ENCODE measurements around the gene B4GALNT1.
"Not testable (repeated sequence)": the region's sequence is repeated elsewhere in the genome, so short reads cannot be mapped to it uniquely, and the experiment has no call there.

B4GALNT1 gene

DNA sequence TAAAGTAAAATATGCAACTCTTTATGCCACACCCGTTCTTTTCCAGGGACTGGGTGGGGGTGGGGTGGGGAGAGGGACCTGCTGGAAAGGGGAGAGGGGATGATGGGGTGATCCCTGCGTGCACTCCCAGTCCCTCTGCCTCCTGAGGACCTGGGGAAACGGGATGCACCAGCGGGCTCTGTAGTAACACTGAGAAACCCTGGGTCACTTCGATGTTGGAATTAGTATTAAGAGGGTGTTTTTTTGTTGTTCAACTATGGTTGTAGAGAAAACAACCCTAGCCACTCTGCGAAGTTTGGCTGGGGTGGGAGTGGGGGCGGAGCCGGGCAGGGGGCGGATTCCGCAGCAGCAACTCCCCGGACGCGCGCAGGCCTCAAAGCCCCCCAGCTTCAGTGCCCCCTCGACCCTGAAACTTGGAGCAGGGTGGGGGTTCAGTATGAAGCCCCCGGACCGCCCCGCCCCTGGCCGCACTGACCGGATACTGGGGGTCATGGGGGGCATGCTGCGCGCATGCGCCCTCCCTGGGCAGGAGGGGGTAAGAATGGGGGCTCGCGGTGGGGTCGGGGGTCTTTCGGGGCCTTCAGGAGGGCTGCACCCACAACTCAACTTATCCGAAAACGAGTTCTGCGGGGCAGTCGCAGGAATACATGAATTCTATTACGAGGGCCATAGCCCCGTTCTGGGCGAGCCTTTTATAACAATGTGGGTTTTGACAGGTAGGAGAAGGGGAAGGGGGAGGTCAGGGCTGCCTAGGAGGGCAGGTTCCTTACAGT is 23.0 kb downstream of the B4GALNT1 start:
- DNase-seq: no peak

DNA sequence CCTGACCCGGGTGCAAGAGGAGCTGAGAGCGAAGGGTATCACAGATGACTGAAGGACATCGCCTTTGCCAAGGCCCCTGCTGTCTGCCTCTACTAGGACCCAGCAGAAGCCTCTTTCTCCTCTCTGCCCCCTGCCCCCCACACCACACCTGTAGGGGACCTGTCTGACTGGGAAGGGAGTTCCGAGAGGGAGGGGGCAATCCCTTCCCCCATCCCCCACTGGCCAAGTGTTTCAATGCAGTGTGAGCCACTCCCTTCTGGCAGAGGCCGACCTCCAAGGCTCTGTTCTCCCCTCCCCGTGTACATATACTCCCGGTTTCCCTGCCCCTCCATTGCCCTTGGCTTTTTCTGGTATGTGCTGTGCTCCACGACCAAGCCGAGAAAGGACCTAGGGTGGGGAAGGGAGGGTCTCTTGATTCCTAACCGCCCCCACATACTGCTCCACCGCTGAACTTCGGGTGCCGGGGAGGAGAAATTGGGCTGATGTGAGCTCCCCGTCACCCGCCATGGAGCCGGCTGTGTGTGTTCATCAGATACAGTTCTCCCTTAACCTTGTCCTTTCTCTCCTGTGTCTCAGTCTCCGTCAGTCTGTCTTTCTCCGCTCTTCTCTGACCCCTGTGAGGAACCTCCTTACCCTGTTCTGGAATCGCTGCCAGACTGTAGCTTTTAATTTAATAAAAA is 23.8 kb downstream of the B4GALNT1 start:
- no peak for DNase-seq

DNA sequence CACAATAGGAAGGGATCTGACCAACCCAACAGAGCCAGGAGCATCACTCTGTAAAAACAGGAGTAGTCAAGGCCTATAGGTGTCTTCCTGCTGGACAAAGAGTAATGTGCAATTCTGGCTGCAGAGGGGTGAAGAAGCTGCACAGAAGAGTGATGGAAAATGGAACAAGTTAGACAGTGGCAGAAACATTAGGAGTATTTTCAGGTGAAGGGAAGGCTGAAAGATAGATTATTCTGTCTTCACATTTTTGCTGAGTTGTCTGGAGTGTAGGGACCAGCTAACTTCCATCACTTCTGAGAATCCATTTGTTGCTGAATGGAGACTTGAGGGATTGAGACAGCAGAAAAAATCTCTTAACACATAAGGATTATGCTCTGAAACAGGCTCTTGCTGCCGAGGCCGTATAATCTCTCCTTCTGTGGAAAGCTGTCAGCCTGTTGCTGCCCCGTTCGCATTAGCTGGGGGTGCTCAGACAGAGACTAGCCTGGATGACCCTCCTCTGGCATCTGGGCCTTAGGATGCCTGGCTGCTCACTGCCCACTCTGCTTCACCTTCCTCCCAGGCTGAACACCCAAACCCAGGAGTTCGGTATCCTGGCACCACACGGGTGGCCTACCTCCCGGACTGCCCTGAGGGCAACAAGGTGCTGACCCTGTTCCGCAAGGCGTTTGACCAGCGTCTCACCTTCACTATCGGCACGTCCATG is 24.9 kb downstream of the B4GALNT1 start:
- DNase-seq: no peak

DNA sequence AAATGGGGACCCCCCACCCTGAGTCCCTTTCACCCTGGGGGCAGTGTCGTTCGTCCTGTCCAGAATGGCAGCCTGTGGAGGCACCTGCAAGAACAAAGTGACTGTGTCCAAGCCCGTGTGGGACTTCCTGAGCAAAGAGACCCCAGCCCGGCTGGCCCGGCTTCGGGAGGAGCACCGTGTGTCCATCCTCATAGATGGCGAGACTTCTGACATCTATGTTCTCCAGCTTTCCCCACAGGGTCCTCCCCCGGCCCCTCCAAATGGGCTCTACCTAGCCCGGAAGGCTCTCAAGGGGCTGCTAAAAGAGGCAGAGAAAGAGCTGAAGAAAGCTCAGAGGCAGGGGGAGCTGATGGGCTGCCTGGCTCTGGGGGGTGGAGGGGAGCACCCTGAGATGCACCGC is 26.2 kb downstream of the B4GALNT1 start:
- no peak for DNase-seq

DNA sequence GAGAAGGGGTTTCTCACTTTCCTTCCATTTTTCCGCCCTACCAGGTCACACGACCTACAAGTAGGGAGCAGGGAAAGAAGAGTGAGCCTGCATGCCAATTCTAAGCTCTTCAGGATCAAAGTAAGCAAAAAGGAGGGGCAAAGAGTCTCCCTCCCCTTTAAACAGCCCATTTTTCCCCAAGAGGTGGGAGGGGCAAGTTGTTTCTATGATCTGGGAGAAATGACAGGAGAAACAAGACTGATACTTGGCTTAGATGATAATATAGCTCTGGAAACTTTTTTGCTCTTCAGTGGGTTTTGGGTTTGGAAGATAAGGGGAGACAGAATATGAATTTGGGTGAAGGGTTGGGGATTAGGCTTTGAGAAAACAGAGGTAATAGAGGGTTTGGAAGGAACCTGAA is 26.6 kb downstream of the B4GALNT1 start:
- no peak for DNase-seq

DNA sequence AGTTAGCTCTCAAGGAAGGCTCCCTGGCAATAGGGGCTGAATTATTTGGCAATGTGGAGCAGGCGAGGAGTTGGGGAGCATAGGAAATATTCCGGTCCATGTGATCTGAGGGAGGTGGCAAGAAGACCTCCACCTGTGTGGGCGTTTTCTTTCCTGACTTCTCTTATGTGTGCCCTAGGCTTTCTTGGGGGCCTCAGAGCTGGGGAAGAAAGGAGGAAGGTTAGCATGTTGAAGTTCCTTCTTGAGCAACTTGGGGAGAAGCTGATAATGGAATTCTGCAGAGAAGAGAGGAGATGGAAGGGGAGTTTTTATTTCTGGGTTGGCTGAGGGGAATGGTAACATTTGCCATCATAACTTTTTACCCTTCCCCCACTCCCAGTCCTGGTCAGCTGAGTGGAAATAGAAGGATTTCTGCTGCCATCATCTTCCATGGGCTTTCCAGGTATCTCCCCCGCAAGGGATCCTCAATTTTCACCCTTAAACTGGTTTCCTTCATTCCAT is 27.1 kb downstream of the B4GALNT1 start:
- no peak for DNase-seq

DNA sequence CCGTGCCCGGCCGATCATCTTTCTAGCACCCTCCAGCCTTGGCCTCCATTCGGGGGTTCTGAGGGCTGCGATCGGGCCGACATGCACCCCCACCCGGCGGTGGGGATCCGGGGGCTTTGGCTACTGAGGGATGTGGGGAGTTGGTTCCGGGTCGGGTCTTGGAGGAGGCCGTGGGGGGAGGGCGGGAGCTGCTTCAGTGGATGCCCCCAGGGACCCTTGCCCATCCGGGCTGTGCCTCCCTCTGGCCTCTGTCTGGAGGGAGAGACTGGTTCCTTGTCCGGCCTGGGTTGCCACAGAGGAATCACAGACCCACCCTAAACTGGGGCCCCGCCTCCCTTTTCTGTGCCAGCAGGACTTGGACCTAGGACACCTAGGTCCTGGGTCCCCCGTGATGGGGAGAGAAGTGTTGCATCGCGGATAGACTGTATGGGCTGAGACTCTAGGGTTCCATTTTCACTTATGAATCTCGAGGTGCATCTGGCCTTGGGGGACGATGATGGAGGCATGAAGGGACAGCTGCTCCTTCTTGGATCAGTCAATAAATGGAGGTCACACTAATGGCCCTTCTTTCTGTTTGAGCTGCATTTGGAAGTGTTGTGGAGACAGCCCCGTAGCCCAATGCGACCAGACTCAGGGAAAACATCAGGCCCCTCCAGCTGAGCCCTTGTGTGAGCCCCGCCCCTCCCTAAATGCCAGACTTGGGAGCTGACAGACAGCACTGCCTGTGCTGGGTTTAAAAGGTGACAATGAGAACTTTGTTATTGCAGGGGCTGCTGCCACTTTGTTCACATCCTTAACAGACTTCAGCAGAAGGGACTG is 27.8 kb downstream of the B4GALNT1 start:
- DNase-seq: peak in 17 of 51 donors; percentile 12 to 56 (median 41)

DNA sequence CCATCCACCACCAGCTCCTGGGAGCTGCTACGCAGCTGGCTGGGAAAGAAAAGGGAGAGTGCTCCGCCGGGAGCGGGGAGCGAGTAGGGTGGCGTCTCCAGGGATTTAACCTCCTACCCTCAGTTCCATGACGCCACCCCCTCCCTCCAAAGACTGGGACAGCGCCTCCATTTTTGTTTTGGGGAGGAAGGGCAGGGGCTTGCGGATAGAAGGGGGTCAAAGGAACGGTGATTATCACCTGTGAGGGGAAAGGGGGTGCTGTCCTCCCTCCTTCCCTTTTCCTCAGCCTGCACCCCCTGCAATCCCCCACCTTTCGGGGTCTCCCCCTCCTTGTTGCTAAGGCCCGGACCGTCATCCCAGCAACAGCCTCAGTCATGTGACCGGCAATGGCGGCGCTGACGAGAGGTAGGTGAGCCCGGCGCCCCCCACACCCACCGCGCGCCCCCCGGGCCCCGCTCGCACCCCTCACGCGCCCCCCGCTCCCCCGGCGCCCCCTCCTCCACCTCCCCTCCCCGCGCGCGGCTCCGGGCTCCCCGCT is 28.5 kb downstream of the B4GALNT1 start, which contains the start of gene DTX3:
Gene DTX3, plus strand, starts transcription at position 371 of the 538 bp plus-strand sequence. CDS start 1,694 bp downstream, outside the sequence.
- peak in 48 of 51 donors; percentile 15 to 88 (median 54) for DNase-seq

DNA sequence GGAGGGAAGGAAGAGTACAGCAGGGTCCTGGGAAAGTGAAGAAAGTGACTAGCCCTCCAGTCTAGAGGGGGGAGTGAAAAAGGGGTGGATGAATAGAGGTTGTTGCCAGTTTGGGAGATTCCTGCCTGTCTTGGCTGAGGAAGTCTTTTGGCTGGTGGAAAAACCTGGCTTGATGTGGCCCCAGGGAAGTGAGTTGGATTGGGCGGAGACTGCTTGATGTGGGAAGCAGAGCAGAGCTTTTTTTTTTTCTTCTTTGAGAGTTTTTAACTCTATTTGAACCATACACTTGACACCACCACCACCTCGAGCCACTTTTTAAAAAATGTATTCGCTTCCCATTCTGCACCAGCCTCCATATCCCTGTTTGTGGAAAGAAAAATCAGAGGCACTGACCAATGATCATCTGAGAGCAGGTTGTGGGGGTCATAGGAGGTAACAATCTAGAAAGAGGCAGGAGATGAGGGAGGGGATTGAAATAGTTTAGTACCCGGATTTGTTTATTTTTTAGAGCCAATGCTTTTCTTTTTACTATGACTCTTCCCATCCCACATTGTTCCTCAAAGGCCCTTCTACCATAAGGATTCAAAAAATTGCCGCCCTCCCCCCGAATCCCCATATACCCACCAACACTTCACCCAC is 29.1 kb downstream of the B4GALNT1 start:
- DNase-seq: peak in 23 of 51 donors; percentile 3 to 74 (median 33)

DNA sequence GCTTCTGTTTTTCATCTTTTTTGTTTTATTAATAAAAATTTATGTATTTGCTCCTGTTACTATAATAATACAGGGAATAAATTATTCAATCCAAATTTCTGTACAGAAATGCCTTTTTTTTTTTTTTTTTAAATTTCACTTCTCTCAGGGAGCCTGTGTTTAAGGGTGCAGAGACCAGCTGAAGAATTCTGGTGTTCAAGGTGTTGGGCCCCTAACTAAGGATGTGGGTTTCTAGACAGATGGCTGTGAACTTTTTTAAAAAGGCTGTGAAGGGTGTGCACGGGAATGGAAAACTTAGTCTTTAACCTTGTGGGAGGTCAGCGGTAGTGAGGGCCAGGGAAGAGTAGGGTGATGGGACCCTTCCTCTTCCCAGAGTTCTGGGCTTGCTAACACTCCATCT is 29.7 kb downstream of the B4GALNT1 start:
- DNase-seq: no peak

DNA sequence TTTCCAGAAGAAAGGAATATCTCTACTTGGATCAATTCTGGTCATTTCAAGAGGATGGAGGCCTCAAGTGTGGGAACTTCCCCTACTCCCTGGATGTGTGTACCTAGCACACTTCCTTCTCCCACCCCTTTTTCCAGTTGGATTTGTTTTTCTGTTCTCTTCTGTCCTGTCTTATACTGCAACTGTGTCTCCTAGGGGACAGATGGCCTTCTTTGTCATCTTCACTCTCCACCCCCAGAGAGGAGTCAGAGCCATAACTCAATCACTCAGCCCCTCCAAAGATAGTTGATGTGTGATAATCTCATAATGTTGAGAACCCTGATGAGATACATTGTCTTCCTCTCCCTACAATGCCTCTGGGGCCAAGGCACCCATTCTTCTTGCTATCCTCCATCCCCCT is 30.5 kb downstream of the B4GALNT1 start:
- no peak for DNase-seq

DNA sequence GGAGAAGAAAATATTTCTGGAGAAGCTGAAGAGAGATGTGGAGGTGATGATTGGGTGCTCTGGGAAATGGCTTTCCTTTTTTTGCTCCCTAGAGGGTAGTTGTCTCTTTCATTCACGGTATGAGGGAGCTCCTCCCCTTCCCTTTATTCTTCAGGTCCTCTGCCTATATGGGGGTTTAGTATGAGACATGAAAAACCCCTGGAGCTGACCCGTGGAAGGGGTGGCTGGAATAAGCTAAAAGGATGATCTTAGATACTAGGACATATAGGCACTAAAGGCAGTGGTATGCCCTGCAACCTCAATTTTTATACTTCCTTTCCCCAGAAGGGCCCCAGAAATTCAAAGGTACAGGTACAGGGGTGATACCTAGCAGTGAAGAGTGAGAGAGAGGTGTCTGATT is 32.6 kb downstream of the B4GALNT1 start:
- no peak for DNase-seq

DNA sequence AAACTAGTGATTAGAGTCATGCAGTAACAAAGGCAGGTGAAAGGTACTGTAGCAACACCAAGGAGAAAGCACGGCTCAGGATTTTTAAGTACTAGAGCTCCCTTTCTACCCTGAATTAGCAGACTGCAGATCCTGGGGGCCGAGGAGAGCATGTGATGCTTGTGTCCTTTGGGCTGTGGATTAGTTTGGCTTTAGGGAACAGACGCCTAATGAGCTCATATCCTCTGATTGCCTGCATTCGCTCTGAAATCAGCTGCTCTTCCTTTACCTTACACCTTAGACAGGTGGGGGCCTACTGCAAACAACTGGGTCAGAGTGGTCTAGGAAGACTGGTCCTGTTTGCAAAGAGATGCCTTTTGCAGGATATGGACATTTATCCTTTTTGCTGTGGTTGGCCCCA is 39.8 kb downstream of the B4GALNT1 start:
- DNase-seq: no peak

DNA sequence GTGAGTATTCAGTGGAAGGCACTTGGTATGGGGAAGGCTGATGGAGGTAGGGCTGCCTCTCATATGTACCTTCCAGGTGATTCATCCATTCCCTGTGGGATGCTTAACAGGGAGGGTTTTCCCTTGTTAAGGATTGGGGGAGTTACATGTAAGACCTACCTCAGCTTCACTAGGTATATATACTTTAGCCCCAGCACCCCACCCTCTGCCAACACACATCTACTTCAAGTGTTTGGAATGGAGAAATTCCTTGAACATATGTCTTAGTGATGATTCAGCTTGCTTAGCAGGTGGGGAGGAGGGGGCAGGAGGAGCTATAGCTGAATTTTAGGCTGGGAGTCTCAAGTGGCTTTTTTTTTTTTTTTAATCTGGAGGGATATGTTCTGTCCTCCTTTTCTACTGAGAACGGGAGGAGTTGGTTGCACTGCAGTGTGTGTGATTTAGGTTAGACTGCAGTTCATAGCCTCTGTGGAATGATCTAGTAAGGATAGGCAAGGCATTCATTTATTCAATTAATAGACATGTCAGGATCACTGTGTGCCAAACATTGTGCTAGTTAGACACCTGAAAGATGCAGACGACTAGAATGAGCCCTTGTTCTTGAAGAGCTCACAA is 40.3 kb downstream of the B4GALNT1 start:
- DNase-seq: peak in 1 of 51 donors; percentile 28

DNA sequence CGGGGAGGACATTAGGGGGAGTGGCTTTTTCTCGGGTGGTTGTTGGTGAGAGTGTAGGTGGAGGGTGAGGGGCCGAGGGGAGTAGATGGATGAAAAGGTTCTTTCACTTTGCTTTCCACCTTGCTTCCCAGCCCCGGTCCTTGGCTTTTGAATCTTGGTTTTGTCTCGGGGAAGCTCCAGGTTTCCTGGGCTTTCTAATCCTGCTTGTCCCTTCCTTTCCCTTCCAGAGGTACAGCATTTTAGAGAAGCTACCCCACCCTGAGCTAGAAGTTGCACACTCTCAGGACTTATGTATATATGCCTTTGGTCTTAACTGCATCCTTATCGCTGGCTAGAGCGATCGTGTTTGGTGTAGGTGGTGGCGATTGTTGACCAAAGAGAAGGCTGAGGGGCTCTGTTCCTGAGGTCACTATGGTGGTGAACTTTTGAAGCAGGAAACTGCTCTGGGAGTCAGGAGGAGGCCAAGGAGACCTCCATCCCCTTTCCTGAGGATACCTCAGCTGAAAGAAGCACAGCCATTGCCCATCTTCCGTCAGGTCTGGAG is 41.1 kb downstream of the B4GALNT1 start:
- peak in 1 of 51 donors; percentile 32 for DNase-seq

DNA sequence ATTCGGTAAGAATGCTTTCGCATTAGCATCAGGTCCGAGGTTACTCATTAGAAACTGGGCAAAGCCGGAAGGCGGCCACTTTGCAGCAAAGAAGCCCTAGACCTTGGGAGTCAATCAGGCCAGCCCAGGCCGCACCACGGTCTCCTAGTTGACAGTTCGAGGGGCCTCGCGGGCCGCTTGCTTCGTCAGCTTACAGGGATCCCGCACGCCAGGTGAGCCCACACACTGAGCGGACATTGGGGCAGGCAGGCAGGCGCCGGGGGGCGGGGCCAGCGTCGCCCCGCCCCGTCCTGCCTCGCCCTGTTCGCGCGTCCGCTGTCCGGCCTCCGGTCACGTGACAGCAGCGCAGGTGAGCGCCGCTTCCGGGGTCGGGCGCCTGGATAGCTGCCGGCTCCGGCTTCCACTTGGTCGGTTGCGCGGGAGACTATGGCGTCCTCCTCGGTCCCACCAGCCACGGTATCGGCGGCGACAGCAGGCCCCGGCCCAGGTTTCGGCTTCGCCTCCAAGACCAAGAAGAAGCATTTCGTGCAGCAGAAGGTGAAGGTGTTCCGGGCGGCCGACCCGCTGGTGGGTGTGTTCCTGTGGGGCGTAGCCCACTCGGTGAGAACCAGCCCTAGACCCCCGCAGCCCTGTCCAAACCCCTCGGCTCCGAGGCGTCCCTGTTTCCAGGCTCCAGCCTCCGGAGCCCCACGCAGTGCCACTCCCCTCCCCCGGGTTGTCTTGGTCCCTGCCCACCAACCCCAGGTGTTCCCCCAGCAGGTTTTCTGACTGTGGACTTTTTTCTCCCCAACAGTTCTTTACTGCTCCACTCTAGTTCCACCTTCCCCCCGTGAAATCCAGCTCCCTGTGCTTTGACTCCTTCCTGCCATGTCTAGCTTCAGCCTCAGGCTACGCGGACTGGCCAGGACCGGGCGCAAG is 41.9 kb downstream of the B4GALNT1 start, which contains the start of gene PIP4K2C:
Gene PIP4K2C, plus strand, starts transcription at position 329 of the 918 bp plus-strand sequence. Its CDS starts 98 bp downstream, at position 427.
- peak in 50 of 51 donors; percentile 21 to 87 (median 69) for DNase-seq

DNA sequence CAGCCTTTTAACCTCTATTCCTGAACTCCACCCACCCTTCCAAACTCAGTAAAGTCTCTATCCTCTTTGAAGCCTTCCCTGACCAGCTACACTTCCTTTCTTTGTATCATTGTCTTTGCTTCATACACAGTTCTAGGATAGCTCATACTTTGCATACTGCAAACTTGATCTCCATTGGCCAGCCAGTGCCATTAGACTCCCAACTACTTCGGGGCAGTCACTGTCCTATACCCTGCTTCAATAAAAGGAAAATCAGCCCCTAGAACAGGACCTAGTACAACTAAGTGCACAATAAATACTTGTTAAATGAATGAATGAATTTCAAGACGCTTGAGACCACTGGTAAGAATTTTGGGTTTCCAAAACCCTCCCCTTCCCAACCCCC is 42.5 kb downstream of the B4GALNT1 start:
- DNase-seq: no peak

DNA sequence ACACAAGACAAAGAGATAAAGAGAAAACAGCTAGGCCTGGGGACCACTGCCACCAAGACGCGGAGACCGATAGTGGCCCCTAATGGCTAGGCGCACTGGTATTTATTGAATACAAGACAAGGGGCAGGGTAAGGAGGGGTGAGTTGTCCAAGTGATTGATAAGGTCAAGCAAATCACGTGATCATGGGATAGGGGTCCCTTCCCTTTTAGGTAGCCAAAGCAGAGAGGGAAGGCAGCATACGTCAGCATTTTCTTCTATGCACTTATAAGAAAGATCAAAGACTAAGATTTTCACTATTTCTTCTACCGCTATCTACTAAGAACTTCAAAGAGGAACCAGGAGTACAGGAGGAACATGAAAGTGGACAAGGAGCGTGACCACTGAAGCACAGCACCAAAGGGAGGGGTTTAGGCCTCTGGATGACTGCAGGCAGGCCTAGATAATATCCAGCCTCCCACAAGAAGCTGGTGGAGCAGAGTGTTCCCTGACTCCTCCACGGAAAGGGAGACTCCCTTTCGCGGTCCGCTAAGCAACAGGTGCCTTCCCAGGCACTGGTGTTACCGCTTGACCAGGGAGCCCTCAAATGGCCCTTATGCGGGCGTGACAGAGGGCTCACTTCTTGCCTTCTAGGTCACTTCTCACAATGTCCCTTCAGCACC is 43.9 kb downstream of the B4GALNT1 start:
- DNase-seq: not testable (repeated sequence)

All from hypothalamus (tissue), 51 donors.